MV-4-11 (cell line): Measurements from ENCODE around the gene MINDY4.

ENCODE experiments used
- DNase-seq: peaks from one replicate; lab custom pipeline; 2025; lab: John Stamatoyannopoulos, UW

The MINDY4 gene

DNA sequence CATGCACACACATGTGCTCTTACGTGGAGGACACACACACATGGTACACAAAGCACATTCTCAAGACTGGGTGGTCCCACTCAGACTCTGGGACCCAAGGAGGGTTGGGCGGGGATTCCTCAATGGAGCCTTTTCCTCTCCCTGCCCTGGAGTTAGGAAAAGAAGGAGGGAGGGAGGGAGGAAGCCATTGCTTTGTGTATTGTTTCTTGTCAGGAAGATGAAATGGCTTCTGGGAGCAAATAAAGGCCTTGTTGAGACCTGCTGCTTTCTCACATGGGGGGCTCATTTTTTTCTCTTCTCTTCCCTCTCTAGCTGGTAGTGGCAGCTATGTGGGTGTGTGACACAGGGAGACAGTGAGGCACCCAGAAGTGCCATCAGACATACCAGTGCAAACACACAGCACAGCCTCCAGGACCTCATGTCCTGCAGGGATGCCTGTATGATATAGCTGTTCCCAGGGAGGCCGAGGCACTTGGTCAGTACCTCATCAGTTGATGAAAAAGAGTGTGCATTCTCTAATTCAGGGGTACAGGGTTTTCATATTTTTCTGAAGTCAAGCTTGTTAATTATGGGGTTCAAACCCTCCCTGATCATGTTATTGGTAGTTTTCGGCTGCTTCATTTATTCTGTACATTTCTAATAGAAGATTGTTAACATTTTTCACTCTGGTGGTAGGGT, 146.1 kb downstream of the MINDY4 start:
- DNase-seq = no peak

GRCh38 chr7:30918676-30919075, 147.5 kb downstream of the MINDY4 start:
- no peak for DNase-seq

- no peak for DNase-seq
Observed at GRCh38 chr7:30920021-30920583, 148.9 kb downstream of the MINDY4 start.

DNA sequence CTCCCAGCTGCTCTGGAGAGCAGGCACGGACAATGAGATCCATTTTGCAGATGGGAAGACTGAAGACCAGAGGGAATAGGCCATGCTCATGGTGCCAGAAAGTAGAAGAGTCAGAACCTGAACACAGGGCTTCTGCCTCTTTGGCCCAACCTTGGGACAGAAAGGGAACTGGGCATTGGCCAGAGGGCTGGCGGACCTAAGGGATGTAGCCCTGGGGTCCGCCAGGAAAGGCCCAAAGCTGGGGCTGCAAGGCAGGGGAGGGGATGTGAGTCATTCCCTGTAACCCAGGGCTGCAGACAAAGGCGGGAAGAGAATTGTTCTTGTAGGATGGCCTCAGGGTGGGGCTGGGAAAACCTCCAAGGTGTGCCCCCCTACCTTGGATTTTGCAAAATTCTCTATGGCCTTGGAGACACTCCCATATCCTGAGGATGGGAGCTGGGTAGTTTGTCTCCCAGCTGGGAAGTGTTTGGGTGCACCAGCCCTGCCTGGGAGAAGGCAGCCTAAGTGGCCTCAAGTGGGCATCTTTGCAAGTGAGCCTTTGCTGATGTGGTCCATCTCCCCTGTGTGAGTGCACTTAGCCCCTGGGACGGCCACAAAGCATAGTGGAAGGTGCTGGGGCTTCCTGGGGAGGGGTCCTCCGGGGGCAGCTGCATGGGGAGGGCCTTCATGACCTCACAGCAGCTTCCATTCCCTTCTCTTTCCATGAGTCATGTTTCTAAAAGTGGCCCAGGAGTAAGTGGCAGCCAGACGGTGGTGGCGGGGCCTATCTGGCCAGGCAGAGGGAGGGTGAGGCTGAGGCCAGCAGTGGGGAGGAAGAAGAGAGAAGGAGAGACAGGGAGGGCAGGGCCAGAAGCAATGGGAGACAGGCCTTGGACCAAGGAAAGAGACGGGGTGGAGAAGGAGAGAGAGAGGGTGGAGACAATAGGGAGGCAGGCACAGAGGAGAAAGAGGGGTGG, 149.6 kb downstream of the MINDY4 start:
- no peak for DNase-seq

DNA sequence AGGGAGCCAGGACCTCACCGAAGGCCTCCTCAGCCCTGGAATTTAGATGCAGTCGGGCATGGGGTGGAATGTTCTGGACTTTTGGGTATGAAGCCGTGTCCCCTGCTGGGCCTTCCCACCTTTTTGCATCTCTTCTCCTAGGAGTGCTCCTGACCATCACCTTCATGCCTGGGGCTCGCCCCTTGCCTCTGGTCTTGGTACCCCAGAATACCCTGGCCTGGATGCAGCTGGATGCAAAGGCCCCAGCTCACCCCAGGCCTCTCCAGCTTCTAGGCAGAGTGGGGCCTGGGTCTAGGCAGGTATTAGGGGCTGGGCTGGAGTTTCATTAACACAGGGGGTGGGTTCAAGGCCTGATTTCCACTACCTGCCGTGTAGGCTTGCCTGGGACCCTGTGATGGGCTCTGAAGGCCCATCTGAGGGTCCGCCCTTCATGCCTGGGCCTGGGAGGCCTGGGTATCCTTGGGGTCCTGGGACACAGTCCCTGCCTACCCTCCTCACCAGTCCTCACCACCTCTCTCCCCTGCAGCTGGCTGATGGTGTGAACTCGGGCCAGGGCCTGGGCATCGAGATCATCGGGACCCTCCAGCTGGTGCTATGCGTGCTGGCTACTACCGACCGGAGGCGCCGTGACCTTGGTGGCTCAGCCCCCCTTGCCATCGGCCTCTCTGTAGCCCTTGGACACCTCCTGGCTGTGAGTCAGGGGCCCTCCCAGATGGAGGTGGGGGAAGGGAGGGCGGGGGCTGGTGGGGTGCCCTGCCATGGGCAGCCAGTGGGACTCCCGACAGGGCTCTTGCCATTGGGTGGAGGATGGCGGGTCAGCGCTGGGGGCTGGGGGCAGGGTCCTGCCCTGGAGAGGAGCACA, 150.6 kb downstream of the MINDY4 start:
- DNase-seq = no peak

- no peak for DNase-seq
Observed at GRCh38 chr7:30922596-30922995, 151.4 kb downstream of the MINDY4 start.

DNA sequence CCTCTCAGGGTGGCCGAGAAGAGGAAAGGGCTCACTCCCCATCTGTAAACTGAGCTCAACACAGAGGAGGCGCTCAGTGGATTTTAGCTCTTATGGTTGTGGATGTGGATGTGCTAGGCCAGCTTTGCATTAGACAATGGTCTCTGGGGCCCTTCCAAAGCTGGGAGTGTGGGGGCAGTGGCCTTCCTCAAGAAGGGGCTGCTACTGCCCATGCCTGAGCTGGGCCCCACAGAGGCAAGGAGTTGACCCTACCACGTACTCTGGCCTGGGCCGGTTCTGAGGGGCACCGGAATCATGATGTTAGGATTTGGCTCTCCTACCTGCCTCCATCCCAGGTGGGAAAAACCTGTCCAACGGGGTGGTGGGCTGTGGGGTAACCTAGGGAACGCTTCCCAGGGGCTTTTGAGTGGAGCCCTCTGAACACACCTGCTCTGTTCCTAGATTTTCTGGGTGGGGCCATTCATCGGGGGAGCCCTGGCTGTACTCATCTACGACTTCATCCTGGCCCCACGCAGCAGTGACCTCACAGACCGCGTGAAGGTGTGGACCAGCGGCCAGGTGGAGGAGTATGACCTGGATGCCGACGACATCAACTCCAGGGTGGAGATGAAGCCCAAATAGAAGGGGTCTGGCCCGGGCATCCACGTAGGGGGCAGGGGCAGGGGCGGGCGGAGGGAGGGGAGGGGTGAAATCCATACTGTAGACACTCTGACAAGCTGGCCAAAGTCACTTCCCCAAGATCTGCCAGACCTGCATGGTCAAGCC, 152.0 kb downstream of the MINDY4 start:
- DNase-seq = no peak

- no peak for DNase-seq
Observed at GRCh38 chr7:30923774-30924413, 152.7 kb downstream of the MINDY4 start.

- no peak for DNase-seq
Observed at GRCh38 chr7:30924624-30925023, 153.4 kb downstream of the MINDY4 start.

GRCh38 chr7:30925117-30925516, 153.9 kb downstream of the MINDY4 start:
- DNase-seq = no peak

- no peak for DNase-seq
Observed at GRCh38 chr7:30925913-30926312, 154.7 kb downstream of the MINDY4 start.

GRCh38 chr7:30926313-30926712, 155.1 kb downstream of the MINDY4 start:
- no peak for DNase-seq

GRCh38 chr7:30927040-30927439, 155.8 kb downstream of the MINDY4 start:
- DNase-seq = no peak

- DNase-seq = no peak
Observed at GRCh38 chr7:30927559-30927958, 156.3 kb downstream of the MINDY4 start.

DNA sequence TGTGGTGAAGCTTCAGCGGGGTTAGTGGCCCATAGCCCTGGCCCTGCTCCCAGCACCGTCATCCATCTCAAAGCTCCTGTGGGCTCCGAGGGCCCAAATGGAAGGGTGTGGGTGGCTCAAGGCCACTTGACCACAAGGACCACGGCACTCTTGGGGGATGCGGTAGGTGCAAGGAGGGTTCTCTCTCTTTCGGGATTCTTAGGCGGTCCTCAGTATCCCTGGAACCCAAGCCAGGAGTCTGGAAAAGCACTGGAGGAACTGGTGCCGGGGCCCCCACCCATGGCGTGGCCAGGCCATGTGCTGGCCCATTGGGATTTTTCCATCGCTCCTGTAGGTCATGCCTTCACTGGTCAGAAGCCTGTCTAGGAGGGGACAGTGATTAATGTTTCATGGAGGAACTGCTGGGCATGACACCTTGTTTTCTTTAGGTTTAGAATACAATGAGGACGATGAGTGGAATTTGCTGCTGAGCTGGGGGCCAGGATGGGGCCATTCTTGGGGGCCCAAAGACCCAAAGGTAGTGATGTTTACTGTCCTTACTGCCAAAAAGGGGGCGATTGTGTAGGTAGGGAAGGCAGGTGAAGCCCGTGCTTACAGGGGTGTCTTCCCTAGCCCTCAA, 157.1 kb downstream of the MINDY4 start:
- no peak for DNase-seq

- DNase-seq = no peak
Observed at GRCh38 chr7:30929686-30930085, 158.5 kb downstream of the MINDY4 start.

DNA sequence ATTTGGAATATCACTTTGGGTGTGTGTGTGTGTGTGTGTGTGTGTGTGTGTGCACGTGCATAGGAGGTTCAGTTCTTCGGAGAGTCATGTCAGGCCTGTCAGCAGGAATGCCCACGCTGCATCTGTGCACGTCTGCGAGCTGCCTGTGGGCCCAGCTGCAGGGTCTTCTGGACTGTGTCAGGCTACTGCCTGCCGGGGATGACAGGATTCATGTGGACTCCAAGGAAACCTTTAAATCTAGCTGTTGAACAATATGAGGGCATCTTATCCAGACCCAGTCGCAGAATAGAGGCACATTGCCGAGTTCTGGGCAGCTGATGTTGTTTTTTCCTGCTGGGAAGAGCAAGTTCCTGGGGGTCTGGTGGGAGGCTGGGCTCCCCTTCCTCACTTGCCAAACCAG, 159.4 kb downstream of the MINDY4 start:
- no peak for DNase-seq

GRCh38 chr7:30931161-30931928, 160.1 kb downstream of the MINDY4 start:
- no peak for DNase-seq

DNA sequence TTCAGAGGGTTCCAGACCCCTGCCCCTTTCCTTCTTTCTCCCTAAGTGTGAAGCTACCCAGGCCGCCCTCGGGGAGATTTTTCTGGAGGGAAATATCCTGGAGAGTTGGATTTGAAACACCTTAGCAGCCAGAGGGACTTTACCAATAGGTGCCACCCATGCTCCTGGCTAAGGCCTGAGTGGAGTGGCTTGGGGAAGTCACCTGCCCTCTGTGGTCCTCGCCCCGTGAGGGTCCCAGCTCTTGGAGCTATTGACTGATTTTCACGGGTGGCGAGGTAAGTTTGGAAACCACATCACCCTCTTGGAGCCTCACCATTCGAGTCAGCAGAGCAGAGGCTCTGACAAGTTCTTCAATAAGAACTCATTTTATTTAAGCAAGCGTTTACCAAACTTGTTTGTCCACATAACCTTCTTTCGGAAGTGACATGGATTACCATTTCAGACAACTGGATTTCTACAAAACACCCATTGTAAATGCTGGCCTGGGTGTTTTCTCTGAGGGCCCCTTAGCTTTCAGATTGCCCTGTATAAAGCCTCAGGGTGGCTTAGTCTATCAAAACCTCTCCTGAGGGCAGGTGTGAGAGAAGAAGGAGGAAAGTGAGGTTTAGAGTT, 160.8 kb downstream of the MINDY4 start:
- no peak for DNase-seq
